Measurements from ENCODE around the gene ARMC2. TPM values are rescaled to one million over a fixed set of nuclear protein-coding genes. Genes with fewer than 3 reads are reported as not detected.

ARMC2 gene
- polyA plus RNA-seq, 1 of the 3 experiments (the other 2 are of a cell fraction): 2.4 TPM

- Histone ChIP-seq H4K20me1 (ENCODE audit: insufficient read depth) (peaks cover 17% of the 10 kb centered on the region; the same call in 1 of the 2 replicates), H3K27ac (ENCODE audit: low read depth in 2 of 2, low read length in 1 of 2) (no peak overlapping the region), H3F3A (replicated peaks; ENCODE audit: insufficient read depth) (no peaks in the 10 kb centered on the region), H3K27me3 (ENCODE audit: insufficient read depth) (no peaks in the 10 kb centered on the region), H3K36me3 (replicated peaks in 1 of 2; ENCODE audit: control insufficient read depth in 1 of 2, insufficient read depth in 2 of 2, low read length in 1 of 2) (peaks cover 47 to 59% of the 10 kb centered on the region in 2 experiments), H3K4me2 (no peak overlapping the region), H3K9me2 (no peaks in the 10 kb centered on the region), H2AFZ (ENCODE audit: low read depth) (no peak overlapping the region), H3K4me3 (ENCODE audit: low read depth in 2 of 2, low read length in 1 of 2) (no peak overlapping the region), H3K9me3 (no peaks in the 10 kb centered on the region), H3K9ac (no peak overlapping the region), H3K4me1 (ENCODE audit: control insufficient read depth in 1 of 2, insufficient read depth in 2 of 2, low read depth in 1 of 2, low read length in 1 of 2) (peaks cover 4 to 19% of the 10 kb centered on the region in 2 experiments; a peak in 2 of 4 replicates), H3K79me2 (ENCODE audit: insufficient read depth) (peaks cover 24% of the 10 kb centered on the region)
- POLR2A ChIA-PET: no interaction called here
- CTCF ChIA-PET: interaction anchor here (0.6 to 0.7 kb wide), 2 partner anchors 204 to 1220 kb away, joined by 3 to 4 read pairs; no protein-coding TSS in a partner anchor
- 97% methylated on average over 2 of the region's 2 CpGs for WGBS (ENCODE audit: low lambda C conversion rate)
- TF ChIP-seq SIN3A (IDR thresholded peaks at IDR 0.05; ENCODE audit: borderline replicate concordance, low read depth, low read length): no peak
- no peak for TF ChIP-seq RFX5 (IDR thresholded peaks at IDR 0.05; ENCODE audit: low read length)
- no peak for TF ChIP-seq NRF1 (IDR thresholded peaks at IDR 0.05; ENCODE audit: low read depth, low read length)
- TF ChIP-seq MXI1 (IDR thresholded peaks at IDR 0.05; ENCODE audit: low read depth, low read length): no peak
- TF ChIP-seq PBX3 (IDR thresholded peaks at IDR 0.05): no peak
- no peak for TF ChIP-seq RAD21 (IDR thresholded peaks at IDR 0.05; ENCODE audit: low read length)
- no peak for TF ChIP-seq EP300 (IDR thresholded peaks at IDR 0.05; ENCODE audit: borderline replicate concordance in 1 of 2, low read depth in 1 of 2, low read length in 1 of 2)
- no peak for TF ChIP-seq REST (IDR thresholded peaks at IDR 0.05; ENCODE audit: low read depth, low read length)
- no peak for TF ChIP-seq FOXM1 (IDR thresholded peaks at IDR 0.05; ENCODE audit: low read depth)
- no peak for TF ChIP-seq GABPA (IDR thresholded peaks at IDR 0.05; ENCODE audit: low read depth)
- TF ChIP-seq TEAD4 (IDR thresholded peaks at IDR 0.05; ENCODE audit: borderline replicate concordance, insufficient read depth): no peak
- TF ChIP-seq MAX (IDR thresholded peaks at IDR 0.05; ENCODE audit: low read depth): no peak
- no peak for DNase-seq
Observed at GRCh38 chr6:109000289-109000688, 152.1 kb downstream of the ARMC2 start.
